HFF-Myc (cell line): ENCODE data around the gene FRY.

ENCODE experiments used
- DNase-seq: peaks from one replicate; pipeline ENCODE4 v3.0.0-alpha.2; 2011; ENCODE audit warnings: low read depth; ENCODE audit errors: extremely low read depth
- H3K4me3 ChIP-seq: replicated peaks from 2 replicates; pipeline ENCODE4 v1.5.1; 2011; ENCODE audit warnings: low read depth, mild to moderate bottlenecking, control low read depth, low read length
- TF ChIP-seq, protein P1 (sequence below): IDR thresholded peaks from 2 replicates; pipeline ENCODE4 v1.5.1; 2012; ENCODE audit warnings: mild to moderate bottlenecking, low read depth, low read length, control low read depth; ENCODE audit errors: missing control alignments

Gene FRY

GRCh38 chr13:32216281-32216680 is 184.7 kb downstream of the FRY start:
- TF ChIP-seq, protein P1, sequence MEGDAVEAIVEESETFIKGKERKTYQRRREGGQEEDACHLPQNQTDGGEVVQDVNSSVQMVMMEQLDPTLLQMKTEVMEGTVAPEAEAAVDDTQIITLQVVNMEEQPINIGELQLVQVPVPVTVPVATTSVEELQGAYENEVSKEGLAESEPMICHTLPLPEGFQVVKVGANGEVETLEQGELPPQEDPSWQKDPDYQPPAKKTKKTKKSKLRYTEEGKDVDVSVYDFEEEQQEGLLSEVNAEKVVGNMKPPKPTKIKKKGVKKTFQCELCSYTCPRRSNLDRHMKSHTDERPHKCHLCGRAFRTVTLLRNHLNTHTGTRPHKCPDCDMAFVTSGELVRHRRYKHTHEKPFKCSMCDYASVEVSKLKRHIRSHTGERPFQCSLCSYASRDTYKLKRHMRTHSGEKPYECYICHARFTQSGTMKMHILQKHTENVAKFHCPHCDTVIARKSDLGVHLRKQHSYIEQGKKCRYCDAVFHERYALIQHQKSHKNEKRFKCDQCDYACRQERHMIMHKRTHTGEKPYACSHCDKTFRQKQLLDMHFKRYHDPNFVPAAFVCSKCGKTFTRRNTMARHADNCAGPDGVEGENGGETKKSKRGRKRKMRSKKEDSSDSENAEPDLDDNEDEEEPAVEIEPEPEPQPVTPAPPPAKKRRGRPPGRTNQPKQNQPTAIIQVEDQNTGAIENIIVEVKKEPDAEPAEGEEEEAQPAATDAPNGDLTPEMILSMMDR, result no peak
- H3K4me3 ChIP-seq, result no peak overlapping the region
- DNase-seq, result no peak

GRCh38 chr13:32222046-32222676 is 190.6 kb downstream of the FRY start:
- TF ChIP-seq, protein P1, result no peak
- no peak overlapping the region for H3K4me3 ChIP-seq
- no peak for DNase-seq

DNA sequence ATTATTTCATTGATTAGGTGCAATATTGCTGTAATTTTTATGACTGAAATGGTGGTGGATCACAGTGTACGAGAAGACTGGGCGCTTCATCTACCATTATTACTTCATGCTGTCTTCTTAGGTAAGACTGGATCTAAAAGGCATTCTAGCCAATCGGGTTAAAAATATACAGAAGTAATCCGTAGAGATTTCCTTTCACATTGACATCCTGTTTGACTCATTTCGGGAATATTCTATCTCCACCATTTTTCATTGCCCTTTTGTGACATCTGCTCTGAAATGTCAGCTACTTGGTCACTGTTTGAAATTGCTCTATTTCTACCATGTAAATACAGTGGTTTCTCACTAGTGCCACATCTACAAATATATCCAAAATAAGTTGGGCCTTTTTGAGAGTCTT is 193.3 kb downstream of the FRY start:
- DNase-seq, result no peak
- TF ChIP-seq, protein P1, result no peak
- H3K4me3 ChIP-seq, result no peak overlapping the region

- peak; percentile 59 for DNase-seq
- H3K4me3 ChIP-seq, result no peak overlapping the region
- TF ChIP-seq, protein P1, result no peak
Measured at GRCh38 chr13:32225481-32225931, 193.9 kb downstream of the FRY start.

DNA sequence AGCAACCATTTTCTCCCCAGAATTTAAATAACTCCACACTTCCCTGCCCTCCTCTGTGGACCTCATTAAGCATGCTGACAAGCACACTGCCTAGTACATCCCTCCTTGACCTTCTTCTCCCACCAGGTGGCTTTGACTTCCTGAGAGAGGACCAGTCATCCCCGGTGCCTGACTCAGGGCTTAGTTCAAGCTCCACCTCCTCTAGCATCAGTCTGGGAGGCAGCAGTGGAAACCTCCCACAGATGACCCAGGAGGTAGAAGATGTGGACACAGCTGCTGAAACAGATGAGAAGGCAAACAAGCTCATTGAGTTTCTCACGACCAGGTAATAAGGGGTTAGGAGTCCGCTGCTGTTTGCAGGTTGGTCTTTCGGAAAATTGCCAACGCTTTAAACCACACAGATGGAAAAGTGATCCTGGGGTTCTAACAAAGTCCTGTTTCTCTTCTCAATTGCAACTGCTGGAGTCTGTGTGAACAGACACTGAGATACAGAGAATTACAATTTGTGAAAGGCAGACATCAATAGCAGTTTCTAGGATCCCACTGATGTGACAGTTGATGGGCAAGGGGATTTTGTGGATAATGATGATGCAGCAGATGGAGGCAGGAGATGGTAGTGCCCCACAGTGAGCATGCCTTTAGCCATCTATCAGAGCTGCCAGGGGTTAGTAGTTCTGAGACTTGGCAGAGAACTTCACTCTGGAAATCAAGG is 196.9 kb downstream of the FRY start:
- no peak overlapping the region for H3K4me3 ChIP-seq
- DNase-seq, result no peak
- TF ChIP-seq, protein P1, result peak; percentile 7

DNA sequence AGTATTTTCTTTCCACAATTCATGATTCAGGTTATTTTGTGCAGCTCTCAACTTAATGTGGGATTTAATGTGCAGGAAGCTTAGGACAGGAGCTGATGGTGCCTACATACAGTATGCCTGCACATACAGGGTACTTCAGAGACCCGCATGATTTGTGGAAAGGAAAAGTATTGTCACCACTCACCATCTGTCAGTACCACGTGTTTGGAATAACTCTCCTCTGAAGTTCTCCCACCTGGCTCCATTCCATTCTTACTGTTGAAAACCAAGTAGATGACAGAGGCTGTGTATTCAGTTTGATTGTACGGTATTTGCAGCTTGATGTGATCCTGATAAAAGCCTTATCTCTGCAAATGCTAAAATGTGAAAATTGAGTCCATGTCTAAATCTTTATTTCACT is 197.9 kb downstream of the FRY start:
- TF ChIP-seq, protein P1, result no peak
- DNase-seq, result no peak
- H3K4me3 ChIP-seq, result no peak overlapping the region
